ENCODE data around the gene RNF41.

- TF ChIP-seq PPARA (CRISPR knock-in tag; IDR thresholded peaks at IDR 0.05; ENCODE audit: borderline replicate concordance) (no peak), ZFP30 (CRISPR knock-in tag; IDR thresholded peaks at IDR 0.05) (no peak), ISL1 (CRISPR knock-in tag; IDR thresholded peaks at IDR 0.05) (no peak), ZFP3 (CRISPR knock-in tag; IDR thresholded peaks at IDR 0.05) (no peak), GLIS3 (CRISPR knock-in tag; IDR thresholded peaks at IDR 0.05) (no peak), ARNTL (CRISPR knock-in tag; IDR thresholded peaks at IDR 0.05; ENCODE audit: borderline replicate concordance, low read depth) (no peak)
Measured at GRCh38 chr12:56258068-56258819, 36.5 kb upstream of the RNF41 start, which contains the start of gene ANKRD52.
